ENCODE results near the gene TLDC2. TPM values are rescaled to one million over a fixed set of nuclear protein-coding genes. Genes with fewer than 3 reads are reported as not detected.

TLDC2 gene
- 0.55 TPM for total RNA-seq

GRCh38 chr20:36875702-36876472, at the start of gene TLDC2:
TSS of gene TLDC2 (plus strand) at chr20:36876138. CDS start at chr20:36876175, 37 bp downstream.

Other genes starting within 250 kb of the TLDC2 start
- gene SLA2, start 229.9 kb upstream of the TLDC2 start, total RNA-seq = 0.38 TPM
- gene NDRG3, start 130.0 kb upstream of the TLDC2 start, total RNA-seq = 65.0 TPM
- gene DSN1, start 102.4 kb upstream of the TLDC2 start, total RNA-seq = 13.9 TPM
- gene SAMHD1, start 75.6 kb downstream of the TLDC2 start, total RNA-seq = 42.3 TPM
- gene RBL1, start 219.9 kb downstream of the TLDC2 start, total RNA-seq = 25.1 TPM